Kidney tubule cell (primary cell): ENCODE data around the gene TACR1.
"Not testable (repeated sequence)": the region's sequence is repeated elsewhere in the genome, so short reads cannot be mapped to it uniquely, and the experiment has no call there.

Source experiments
- DNase-seq: peaks from one replicate; pipeline ENCODE4 v3.0.0-alpha.2; 2018; ENCODE audit warnings: low spot score

Gene TACR1, protein sequence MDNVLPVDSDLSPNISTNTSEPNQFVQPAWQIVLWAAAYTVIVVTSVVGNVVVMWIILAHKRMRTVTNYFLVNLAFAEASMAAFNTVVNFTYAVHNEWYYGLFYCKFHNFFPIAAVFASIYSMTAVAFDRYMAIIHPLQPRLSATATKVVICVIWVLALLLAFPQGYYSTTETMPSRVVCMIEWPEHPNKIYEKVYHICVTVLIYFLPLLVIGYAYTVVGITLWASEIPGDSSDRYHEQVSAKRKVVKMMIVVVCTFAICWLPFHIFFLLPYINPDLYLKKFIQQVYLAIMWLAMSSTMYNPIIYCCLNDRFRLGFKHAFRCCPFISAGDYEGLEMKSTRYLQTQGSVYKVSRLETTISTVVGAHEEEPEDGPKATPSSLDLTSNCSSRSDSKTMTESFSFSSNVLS

DNA sequence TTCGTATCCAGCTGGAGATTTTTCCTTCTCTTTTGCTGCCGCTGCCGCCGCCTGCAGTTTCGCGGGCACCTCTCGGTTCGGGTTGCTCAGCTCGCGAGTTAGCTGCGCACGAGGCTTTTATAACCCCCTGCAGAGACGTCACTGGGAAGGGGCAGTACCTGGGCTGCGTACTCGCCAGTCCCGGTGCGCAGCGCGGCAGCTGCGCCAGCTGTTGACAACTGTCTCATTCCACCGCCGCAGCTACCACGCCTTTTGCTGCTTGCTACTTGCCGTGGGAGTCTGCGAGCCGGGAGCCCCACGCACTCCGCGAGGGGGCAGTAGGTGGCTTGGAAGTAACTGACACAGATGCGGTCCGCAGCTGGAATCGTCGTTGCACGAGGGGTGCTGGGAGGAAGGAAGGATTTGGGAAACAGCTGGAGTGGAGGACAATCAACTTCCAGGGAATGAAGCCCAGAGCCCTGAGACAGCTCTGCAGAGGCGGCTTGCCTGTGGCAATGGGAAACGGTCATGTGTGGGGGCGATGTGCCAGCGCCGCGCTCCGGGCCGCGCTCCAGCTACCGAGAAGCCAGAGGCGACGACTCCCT lies at the start of gene TACR1:
Gene TACR1 (minus strand): TSS at position 93 of the 584 bp plus-strand sequence. CDS start 586 bp downstream, outside the sequence.
- DNase-seq: peak; percentile 54

DNA sequence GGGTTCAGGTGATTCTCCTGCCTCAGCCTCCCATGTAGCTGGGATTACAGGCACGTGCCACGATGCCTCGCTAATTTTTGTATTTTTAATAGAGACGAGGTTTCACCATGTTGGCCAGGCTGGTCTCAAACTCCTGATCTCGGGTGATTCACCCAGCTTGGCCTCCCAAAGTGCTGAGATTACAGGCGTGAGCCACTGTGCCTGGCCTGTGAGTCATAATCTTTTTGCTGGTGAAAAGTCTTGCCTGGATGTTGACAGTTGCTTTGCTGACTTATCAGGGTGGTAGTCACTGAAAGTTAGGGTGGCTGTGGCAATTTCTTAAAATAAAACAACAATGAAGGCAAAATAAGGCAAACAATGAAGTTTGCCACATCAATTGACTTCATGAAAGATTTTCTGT lies 49.3 kb upstream of the TACR1 start:
- peak; percentile 34 for DNase-seq

DNA sequence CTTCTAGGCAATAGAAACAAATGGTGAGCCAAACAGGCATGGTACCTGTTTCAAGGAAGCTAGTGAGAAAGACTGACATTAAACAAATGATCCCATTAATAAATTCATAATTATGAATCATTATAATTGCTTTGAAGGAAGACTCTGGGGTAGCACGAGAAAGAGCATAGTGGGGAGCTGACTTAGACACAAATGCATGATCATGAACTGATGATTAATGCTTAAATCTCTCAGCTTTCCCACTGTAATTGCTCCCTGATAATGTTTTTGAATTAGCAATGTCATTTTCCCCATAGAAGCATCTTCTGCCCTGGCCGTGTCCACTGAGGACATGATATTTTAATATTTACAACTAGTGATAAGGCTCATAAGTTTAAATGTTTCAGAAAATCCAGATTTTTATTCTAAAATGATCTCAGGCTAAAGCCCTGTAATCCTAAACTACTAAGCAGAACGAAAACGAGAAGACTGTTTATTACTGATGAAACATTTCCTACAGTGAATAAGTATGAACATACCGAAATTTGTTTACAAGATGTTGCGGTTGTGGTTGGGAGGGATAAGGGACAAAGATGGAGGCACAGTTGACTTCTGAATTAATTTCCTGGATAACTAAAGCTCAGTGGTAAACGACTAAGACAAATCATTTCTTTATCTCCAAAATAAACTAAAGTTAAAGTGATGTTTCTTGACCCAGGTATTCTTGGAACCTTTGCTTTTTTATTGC lies 47.3 kb upstream of the TACR1 start:
- no peak for DNase-seq

DNA sequence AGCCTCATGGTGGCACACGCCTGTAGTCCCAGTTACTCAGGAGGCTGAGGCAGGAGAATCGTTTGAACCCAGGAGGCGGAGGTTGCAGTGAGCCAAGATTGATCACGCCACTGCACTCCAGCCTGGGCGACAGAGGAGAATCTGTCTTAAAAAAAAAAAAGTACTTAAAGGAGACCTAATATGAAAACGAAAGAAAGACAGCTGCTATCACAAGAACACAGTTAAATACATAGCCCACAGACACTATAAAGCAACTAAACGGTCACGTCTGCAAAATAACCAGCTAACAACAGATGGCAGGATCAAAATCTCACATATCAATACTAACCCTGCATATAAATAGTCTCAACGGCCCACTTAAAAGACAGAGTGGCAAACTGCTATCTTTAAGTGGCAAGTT lies 43.9 kb upstream of the TACR1 start:
- DNase-seq: no peak

DNA sequence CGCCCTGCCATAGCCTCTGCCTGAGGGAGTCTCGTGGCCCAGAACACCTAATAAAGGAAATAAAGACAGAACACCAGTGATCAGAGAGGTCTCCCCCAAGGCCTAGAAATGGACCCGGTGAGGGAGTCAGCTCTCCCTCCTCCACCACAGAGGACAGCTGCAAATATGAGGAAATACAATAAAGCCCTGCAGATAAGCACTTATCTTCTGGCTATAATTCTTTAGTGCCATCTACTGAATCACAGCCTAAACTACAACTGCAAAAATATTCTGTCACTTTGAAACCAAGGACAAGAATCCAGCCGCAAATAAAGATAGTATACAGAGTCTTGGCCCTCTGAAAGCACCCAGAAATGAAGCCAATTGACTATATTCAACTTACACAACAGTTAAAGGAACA lies 42.4 kb upstream of the TACR1 start:
- peak; percentile 33 for DNase-seq

DNA sequence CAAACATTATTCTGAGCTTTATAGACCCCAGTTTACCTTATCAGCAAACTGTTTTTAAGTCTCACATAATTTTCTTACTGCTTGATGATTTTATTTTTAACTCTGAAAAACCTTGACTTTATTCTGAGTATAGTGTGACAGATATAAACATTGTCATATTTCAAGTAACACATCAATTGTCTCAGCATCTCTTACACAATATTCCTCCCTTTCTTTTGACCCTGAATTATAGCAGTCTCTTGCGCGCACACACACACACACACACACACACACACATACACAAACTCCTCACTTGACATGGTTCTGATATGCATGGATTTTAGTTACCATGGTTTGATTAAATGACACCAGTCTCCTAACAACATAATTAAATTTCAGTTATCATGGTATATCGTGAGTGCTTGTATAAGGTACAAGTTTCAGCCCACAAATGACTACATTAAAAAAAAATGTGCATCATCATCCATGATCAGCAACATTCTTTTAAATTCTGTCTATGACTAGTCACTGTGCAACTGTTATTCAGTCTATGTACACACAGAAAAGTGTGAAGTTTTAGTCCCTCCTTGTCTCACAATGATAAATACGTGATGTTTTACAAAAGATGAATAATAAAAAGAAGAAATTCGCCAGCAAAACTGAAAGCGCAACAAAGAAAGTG lies 39.5 kb upstream of the TACR1 start:
- DNase-seq: peak; percentile 37

DNA sequence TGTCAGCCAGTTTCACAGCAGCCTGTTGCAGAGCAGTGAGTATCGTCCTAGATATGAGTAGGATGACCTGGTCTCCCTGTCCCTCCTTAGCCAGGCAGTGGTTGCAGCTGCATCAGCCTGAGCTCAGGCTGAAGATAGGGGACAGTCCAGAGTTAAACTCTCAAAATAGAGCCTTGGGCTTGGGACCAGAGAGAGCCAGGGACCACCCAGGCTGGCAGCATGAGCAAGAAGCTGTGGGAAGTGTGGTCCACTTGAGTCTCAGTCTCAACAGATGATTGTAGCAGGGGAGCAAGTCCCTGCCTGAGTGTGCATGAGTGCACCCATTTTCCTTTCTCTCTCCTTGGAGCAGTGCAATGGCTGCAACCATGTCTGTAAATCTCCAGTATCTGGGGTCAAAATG lies 38.0 kb upstream of the TACR1 start:
- DNase-seq: no peak

DNA sequence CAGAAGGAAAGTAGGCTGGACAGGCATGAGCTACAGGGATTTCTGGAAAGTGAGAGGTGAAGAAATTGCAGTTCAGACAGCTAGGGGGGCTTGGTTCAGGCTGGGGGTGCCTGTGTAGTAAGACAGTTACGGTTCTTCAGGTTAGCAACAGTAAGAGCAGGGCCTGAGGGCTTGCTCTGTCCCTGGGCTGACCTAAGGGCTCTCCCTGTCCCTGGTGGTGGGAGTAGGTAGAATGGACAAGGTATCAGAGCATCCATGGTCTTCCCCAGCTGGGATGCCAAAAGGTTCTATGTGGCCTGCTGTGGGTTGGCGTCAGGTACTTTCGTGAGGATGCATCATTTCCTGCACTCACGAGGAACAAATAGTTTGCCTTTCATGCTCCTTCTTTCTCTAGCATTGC lies 34.6 kb upstream of the TACR1 start:
- DNase-seq: no peak

DNA sequence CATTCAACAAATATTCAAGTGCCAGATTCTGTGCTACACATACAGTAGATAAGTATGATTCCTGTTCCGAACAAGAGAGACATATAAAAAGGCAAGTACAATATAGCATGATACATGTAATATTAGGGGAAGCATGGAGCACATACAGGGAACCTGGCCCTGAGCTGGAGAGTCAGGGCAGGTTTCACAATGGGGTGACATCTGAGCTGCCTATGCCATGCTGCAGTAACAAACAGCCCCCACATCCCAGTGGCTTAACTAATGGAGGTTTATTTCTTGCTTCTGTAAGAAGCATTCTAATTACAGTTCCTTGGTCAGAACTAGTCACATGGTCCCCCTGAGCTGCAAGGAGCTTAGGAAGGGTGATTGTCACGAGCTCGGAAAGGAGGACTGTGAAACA lies 27.3 kb upstream of the TACR1 start:
- DNase-seq: no peak

DNA sequence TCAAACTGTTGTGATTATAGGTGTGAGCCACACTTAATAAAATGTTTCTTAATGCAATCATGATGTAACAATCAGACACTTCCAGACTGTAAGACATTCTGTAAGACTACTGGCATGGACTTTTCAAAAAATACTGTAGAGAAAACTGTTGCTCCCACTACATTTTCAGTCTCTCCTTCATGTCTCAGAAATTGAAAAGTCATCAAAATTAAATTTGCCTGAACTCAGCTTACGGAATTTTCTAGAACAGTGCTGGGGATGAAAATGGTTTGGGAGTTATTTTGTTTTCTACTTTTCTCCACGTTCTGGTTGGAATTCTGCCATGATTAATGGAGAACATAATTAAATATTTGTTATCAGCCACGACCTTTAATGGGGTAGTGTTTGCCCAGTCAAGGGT lies 26.8 kb upstream of the TACR1 start:
- DNase-seq: no peak

DNA sequence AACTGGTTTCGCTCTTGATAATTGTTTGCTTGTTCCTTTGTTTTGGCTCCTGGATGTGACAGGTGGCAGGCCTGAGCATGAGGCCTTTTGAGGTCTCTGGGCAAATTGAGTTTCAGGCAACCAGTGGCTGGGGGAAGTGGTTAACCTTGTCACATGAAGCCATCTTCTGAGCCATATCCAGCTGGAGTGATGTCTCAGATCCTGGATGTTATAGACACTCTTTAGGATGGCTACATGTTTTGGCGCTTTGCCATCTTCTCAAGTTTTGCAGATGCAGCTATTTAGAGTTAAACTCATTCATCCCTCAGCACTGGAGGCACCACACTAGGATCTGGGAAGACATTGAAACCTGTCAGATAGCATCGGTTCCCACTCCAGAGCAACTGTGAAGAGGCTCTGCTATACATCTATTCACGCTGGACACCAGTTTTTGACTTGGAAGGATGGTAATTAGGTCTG lies 25.3 kb upstream of the TACR1 start:
- no peak for DNase-seq

DNA sequence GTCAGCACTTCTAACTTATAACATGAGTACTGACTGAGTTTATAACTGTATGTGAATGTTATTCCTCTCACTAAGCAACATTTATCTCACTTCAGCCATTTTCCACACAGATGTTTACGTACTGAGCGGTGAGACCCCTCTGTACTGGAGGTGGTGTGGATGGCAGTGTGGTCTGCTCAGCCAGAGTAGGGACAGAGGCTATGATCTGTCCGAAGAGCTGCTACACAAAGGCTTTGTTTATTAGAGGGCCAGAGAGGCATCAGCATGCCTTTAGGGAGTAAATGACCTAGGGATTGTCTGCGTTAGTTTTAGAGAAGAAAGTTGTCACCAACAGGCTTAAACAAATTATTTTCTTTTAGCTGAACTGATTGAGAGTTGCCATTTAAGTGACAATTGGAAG lies 23.2 kb upstream of the TACR1 start:
- DNase-seq: no peak

DNA sequence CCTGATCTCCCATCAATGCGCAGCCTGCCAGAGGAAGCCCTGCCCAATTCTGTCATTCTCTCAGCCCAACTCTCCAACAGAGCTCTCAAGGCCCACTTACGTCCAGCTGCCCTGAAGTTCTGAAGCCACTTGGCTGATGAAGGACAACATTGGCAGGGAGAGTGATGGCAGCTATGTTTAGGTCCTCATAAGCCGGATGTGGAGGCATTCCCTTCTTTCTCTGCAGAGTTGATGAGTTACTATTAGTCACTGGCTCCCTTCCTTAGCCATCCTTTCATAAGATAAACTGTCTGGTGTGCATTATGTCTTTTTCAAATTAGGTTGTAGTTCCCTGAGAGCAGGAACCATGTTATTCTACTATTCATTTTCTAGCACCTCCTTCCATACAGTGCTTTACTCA lies 22.5 kb upstream of the TACR1 start:
- no peak for DNase-seq

DNA sequence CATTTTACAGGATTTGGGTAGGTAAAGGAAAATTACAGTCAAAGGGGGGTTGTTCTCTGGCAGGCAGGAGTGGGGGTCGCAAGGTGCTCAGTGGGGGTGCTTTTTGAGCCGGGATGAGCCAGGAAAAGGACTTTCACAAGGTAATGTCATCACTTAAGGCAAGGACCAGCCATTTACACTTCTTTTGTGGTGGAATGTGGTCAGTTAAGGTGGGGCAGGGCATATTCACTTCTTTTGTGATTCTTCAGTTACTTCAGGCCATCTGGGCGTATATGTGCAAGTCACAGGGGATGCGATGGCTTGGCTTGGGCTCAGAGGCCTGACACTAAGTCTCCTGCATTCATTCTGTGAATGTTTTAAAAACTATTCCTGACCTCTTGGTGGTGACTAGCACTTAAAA lies 19.9 kb upstream of the TACR1 start:
- not testable (repeated sequence) for DNase-seq

DNA sequence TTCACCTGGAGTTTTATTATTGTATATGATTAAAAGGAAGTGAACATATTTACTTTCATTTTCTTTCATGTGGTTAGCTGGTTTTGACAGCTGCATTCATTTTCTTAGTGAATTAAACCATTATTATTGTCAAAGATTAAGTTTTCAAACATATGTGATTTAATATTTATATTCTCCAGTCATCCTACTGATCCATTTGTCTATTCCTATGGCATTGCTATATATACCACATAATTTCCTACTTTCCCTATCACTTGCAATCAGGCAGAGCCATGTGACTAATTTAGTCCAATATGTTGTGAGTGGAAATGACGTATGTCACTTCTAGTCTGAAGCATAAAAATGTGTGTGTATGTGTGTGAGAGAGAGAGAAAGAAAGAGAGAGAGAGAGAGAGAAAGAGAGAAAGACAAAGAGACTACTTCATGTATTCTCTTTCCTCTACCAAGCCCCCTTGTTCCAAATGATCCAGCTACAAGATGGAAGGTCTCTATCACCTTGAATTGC lies 12.0 kb upstream of the TACR1 start:
- no peak for DNase-seq

DNA sequence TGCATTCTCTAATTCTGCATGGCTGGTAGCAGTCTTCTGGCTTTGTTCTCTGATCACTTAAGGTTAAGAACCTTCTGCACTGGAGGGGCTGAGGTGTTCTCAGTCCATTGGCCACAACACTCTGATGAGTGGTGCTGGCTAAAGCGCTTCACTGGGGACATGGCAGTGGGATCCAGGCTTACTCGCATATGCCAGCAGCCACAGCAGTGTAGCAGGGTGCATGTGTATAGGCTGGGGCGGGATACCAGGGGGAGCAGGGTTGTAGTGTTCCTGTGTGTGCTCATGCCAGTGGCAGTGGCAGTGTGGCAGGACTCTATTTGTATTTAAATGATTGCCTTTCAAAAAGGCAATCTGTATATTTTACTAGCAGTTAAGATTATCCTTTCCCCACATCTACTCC lies 11.1 kb upstream of the TACR1 start:
- DNase-seq: no peak

DNA sequence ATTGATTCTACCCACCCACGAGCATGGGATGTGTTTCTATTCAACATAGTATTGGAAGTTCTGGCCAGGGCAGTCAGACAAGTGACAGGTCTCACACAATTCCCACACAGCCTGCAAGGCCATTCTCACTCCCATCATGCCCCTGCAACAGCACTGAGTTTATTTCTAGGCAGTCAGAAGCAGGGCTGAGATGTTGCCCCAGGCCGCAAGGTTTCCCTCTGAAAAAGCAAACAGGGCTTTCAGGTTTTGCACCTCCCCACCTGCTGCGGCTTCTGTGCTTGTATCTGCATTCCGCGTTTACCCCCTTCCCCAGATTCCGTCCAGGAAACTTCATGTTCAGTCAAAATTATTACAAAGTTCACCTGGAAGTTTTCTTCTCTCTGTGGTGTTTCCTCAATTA lies 9.4 kb upstream of the TACR1 start:
- no peak for DNase-seq

DNA sequence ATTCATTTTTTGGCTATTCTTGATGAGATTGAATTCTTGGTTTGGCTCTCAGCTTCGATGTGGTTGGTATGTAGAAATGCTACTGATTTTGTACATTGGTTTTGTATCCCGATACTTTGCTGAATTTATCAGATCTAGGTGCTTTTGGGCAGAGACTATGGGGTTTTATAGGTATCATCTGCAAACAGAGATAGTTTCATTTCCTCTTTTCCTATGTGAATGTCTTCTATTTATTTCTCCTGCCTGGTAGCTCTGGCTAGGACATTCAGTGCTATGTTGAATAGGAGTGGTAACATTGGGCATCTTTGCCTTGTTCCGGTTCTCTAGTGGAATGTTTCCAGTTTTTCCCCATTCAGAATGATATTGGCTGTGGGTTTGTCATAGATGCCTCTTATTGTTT lies 5.5 kb upstream of the TACR1 start:
- DNase-seq: no peak

DNA sequence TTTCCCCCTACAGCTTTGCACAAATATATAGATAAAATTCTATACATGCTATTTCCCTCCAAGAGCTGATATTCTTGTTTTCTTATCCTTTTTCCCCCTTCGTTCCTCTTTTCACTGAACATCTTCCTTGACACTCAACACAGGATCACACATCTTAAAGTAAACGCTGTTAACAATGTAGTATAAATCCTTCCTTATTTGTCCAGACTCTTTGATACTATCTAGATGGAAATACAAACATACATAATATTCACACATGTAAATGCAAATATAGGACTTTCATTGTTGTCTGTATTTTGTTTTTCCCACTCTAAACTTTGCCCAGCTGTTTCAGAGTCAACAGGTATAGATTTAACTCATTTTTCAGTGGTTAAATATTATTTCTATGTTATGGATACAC lies 3.0 kb upstream of the TACR1 start:
- DNase-seq: no peak

DNA sequence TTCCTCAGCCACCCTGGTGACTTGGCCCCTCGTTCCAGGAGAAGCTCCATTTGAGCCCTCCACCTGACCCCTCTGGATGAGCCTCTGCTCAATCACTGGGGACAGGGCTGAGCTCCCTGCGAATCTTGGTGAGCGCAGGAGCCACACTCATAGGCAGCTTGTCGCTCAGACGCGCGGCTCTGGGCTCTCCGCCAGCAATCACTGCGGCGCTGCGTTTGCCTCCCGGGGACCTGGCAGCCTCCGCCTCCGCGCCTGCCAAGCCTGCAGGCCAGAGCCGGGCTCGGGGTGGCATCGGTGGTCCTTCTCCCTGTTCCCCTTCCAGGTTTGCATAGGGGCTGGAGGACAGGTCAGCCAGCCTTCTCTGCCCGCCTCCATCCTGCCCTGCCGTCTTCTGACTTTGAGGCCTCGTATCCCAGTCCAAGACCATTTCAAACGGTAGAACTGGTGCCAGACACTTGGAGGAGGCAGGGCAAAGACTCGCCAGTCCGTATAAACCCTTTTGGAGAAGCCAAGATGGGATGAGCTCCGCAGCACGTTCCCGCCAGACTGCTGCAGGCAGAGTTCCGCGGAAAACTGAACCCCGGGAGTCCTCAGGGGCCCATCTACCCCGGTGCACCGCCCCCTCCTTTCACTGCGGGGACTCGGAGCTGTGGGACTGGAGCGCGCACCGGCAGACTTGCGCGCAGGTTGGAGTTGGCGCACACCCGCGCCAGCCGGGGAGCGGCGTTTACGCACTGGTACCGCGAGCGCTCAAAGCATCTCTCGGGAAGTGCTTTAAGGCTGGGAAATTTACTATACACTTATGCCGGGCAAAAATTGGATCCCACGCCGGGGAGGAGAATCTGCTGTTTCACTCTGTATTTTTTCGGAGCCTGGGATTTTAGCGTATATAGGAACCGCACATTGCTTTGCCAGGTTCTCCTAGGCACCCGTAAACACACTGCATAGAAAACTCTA lies 1.1 kb upstream of the TACR1 start:
- DNase-seq: peak; percentile 34

DNA sequence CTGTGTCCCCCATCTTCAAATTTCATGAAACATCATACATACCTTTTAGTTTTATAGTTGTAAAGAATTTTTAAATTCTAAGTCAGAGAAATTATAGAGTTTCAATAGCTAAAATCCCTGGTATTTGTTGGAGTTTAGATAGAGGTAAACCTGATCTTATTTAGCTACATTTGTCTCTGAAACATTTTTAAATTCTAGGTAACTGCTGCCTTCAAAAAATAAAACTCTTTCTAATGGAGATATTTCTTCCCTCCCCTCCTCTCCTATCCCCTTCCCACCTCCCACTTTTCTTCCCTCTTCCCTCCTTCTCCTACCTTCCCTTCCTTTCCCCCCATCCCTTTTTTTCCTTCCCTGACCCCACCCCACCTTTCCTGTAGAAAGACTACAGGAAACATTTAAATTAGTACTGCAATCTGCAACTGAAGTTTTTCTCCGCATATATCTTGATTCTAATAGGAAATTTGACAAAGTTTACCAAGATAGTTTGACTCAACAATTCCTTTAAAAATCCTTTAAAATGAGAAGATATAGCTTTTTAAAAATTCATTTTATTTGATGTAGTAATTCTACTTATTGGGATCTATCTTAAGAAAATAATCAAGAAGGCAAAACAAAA lies 4.1 kb downstream of the TACR1 start:
- DNase-seq: no peak
